Urinary bladder (tissue), 4 donors: Measurements from ENCODE around the gene PCDHGA3. TPM values are rescaled to one million over a fixed set of nuclear protein-coding genes. Genes with fewer than 3 reads are reported as not detected.
A peak's percentile ranks its signal among the peaks of the same experiment; 100 is the strongest.
"Not testable (repeated sequence)": the region's sequence is repeated elsewhere in the genome, so short reads cannot be mapped to it uniquely, and the experiment has no call there.

ENCODE experiments used
- DNase-seq: peaks from one replicate; pipeline ENCODE4 v3.0.0-alpha.2; 2015; ENCODE audit errors: extremely low spot score
- H3K27ac ChIP-seq: one replicate; pipeline ENCODE4 v1.5.1; 2013; ENCODE audit warnings: low read depth, mild to moderate bottlenecking, moderate library complexity
- H3K36me3 ChIP-seq: one replicate; pipeline ENCODE4 v1.6.1; 2013; ENCODE audit warnings: mild to moderate bottlenecking, moderate library complexity; ENCODE audit not compliant: insufficient read depth
- H3K4me1 ChIP-seq: one replicate; pipeline ENCODE4 v1.6.1; 2013; ENCODE audit warnings: mild to moderate bottlenecking, moderate library complexity; ENCODE audit not compliant: insufficient read depth
- H3K4me3 ChIP-seq: one replicate; pipeline ENCODE4 v1.5.1; 2013; ENCODE audit warnings: low read depth, low read length
- WGBS: extraction: QIAGEN DNeasy Blood & Tissue Kit; methylation state at CpG from one replicate; pipeline ENCODE4 v1.1.7; 2013; 5-methylcytosine and 5-hydroxymethylcytosine counted together
- polyA plus RNA-seq: library from polyadenylated mRNA; stranded (reverse); fragments of 200-250 nt; gene quantifications from one replicate; pipeline ENCODE4 v1.2.3, GENCODE V29; 2013
- total RNA-seq: library from RNA; depleted of rRNA; stranded (reverse); fragments of >200 nt; gene quantifications from one replicate; pipeline ENCODE4 v1.2.3, GENCODE V29; 2014
- donor health status: healthy with polysubstance abuse.
- donor health status: healthy.

The PCDHGA3 gene
- total and polyA plus RNA-seq, 2 donors = 1.6 to 4.6 TPM

GRCh38 chr5:141382469-141383294, 39.1 kb downstream of the PCDHGA3 start, which contains the start of gene PCDHGA7:
Gene PCDHGA7 (plus strand): TSS chr5:141382742. CDS start chr5:141382900, 158 bp downstream.
- no peak within 1 kb of the TSS for H3K4me3 ChIP-seq
- no peaks in the 10 kb centered on the region for H3K4me1 ChIP-seq
- no peak for DNase-seq
- WGBS = 13% methylated on average over 37 of the region's 37 CpGs
- no peak within 1 kb of the TSS for H3K27ac ChIP-seq
- peaks cover 1% of the 10 kb centered on the region for H3K36me3 ChIP-seq

GRCh38 chr5:141383345-141383744, 39.7 kb downstream of the PCDHGA3 start:
- WGBS = 39% methylated on average over 21 of the region's 21 CpGs
- no peak for DNase-seq
- Histone ChIP-seq H3K4me3 (no peak overlapping the region), H3K4me1 (no peaks in the 10 kb centered on the region), H3K27ac (no peak overlapping the region), H3K36me3 (no peaks in the 10 kb centered on the region)

- DNase-seq = no peak
- Histone ChIP-seq H3K27ac (no peak overlapping the region), H3K36me3 (no peaks in the 10 kb centered on the region), H3K4me1 (no peaks in the 10 kb centered on the region), H3K4me3 (no peak overlapping the region)
- 50% methylated on average over 43 of the region's 43 CpGs for WGBS
Observed at GRCh38 chr5:141384471-141385267, 41.0 kb downstream of the PCDHGA3 start.

- not testable (repeated sequence) for DNase-seq, H3K36me3 ChIP-seq, H3K27ac ChIP-seq, H3K4me1 ChIP-seq
- H3K4me3 ChIP-seq = peak within 1 kb of the TSS; percentile 23
- WGBS = 9% methylated on average over 19 of the region's 40 CpGs
Observed at GRCh38 chr5:141387557-141388311, 44.1 kb downstream of the PCDHGA3 start, which contains the start of gene PCDHGB4. Gene PCDHGB4 (plus strand): TSS chr5:141387698. CDS start chr5:141387885, 187 bp downstream.

- H3K4me1 ChIP-seq = no peaks in the 10 kb centered on the region
- no peak for DNase-seq
- no peaks in the 10 kb centered on the region for H3K36me3 ChIP-seq
- 46% methylated on average over 10 of the region's 10 CpGs for WGBS
- no peak overlapping the region for H3K27ac ChIP-seq
- no peak overlapping the region for H3K4me3 ChIP-seq
Observed at GRCh38 chr5:141388661-141389060, 45.0 kb downstream of the PCDHGA3 start.

GRCh38 chr5:141389153-141390042, 45.8 kb downstream of the PCDHGA3 start:
- Histone ChIP-seq H3K27ac (no peak overlapping the region), H3K4me3 (no peak overlapping the region), H3K4me1 (no peaks in the 10 kb centered on the region), H3K36me3 (no peaks in the 10 kb centered on the region)
- 33% methylated on average over 77 of the region's 77 CpGs for WGBS
- DNase-seq = no peak

GRCh38 chr5:141392429-141393198, 49.0 kb downstream of the PCDHGA3 start, which contains the start of gene PCDHGA8:
Gene PCDHGA8 (plus strand): TSS chr5:141392633. CDS start chr5:141392814, 181 bp downstream.
- Histone ChIP-seq H3K36me3 (no peaks in the 10 kb centered on the region), H3K4me1 (no peaks in the 10 kb centered on the region), H3K27ac (no peak within 1 kb of the TSS), H3K4me3 (no peak within 1 kb of the TSS)
- DNase-seq = no peak
- WGBS = 25% methylated on average over 38 of the region's 38 CpGs

- no peak for DNase-seq
- WGBS = 32% methylated on average over 21 of the region's 21 CpGs
- Histone ChIP-seq H3K36me3 (no peaks in the 10 kb centered on the region), H3K4me1 (no peaks in the 10 kb centered on the region), H3K4me3 (no peak overlapping the region), H3K27ac (no peak overlapping the region)
Observed at GRCh38 chr5:141393267-141393666, 49.6 kb downstream of the PCDHGA3 start.

- H3K4me1 ChIP-seq, H3K36me3 ChIP-seq, H3K4me3 ChIP-seq, H3K27ac ChIP-seq, DNase-seq: not testable (repeated sequence)
- WGBS = 37% methylated on average over 43 of the region's 53 CpGs
Observed at GRCh38 chr5:141394401-141395187, 51.0 kb downstream of the PCDHGA3 start.
